GM08714 (cell line): ENCODE results near the gene UHRF1.
"Not testable (repeated sequence)": the region's sequence is repeated elsewhere in the genome, so short reads cannot be mapped to it uniquely, and the experiment has no call there.

Source experiments
- H3K4me3 ChIP-seq: fragments of 200-500 bp; sonication (Bioruptor generic); 2 replicates; pipeline ENCODE4 v1.5.1; 2014; ENCODE audit warnings: mild to moderate bottlenecking, low read length, inconsistent platforms
- ZNF274 ChIP-seq: IDR thresholded peaks from 2 replicates; pipeline ENCODE4 v1.6.1; 2012; ENCODE audit warnings: mild to moderate bottlenecking, low read depth, low read length

Gene UHRF1

DNA sequence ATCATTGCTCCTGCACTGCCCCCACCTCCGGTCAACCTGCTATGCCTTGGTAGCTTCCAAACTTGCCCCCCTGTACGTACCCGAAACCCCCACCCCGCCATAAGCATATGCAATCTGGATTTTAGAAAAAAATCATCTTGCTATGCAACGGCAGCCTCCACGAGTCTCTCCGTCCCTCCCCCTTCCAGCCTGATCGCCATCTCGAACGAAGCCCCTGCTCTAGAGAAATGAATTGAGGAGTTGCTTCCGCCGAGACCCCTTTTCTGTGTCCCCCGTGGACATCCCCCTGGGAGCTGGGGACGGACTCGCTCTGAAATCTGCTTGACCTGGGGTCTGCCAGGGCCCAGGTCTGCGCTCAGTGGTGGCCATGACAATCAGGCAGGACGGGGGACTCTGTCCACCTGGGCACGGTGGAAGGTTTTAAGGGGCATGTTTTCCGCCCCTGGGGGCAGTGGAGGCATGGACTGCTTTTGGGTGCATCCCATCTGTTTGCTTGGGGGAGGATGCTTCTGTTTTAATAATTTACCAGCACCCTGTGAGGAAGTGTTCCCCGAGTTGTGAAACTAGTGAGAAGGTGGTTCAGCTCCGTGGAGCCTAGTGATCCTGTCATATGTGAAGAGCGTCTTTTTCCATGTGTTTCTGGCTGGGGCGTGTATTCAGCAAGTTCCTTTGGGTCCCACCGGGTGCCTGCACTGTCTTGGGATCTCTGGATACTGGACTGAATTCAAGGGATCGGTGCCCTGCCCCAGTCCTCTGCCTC is 60.7 kb downstream of the UHRF1 start:
- peak overlapping the region; percentile 61 for H3K4me3 ChIP-seq
- no peak for TF ChIP-seq ZNF274

- peak overlapping the region; percentile 61; the same call in 1 of the 2 replicates for H3K4me3 ChIP-seq
- no peak for TF ChIP-seq ZNF274
These were observed 61.5 kb downstream of the UHRF1 start for GRCh38 chr19:4970558-4971423.

DNA sequence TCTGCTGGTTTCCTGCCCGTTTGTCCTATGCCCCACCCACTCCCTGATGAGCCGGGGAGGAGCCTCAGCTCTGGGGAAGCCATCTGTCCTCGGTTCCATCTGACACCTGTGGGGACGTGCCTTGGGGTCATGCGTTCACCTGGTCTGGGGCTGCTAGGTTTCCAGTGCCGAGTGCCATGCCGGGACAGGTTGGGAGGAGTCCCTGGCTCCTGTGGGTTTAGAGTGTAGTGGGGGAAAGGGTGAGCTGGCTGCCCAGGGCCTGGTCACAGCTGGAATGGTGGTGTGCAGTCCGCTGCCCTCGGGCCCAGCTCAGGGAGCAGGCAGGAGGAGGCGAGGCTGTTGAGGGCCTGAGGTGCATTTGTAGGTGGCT is 62.1 kb downstream of the UHRF1 start:
- peak overlapping the region; percentile 61; the same call in 1 of the 2 replicates for H3K4me3 ChIP-seq
- no peak for TF ChIP-seq ZNF274

GRCh38 chr19:4971816-4972495 is 62.7 kb downstream of the UHRF1 start:
- no peak overlapping the region for H3K4me3 ChIP-seq
- no peak for TF ChIP-seq ZNF274

DNA sequence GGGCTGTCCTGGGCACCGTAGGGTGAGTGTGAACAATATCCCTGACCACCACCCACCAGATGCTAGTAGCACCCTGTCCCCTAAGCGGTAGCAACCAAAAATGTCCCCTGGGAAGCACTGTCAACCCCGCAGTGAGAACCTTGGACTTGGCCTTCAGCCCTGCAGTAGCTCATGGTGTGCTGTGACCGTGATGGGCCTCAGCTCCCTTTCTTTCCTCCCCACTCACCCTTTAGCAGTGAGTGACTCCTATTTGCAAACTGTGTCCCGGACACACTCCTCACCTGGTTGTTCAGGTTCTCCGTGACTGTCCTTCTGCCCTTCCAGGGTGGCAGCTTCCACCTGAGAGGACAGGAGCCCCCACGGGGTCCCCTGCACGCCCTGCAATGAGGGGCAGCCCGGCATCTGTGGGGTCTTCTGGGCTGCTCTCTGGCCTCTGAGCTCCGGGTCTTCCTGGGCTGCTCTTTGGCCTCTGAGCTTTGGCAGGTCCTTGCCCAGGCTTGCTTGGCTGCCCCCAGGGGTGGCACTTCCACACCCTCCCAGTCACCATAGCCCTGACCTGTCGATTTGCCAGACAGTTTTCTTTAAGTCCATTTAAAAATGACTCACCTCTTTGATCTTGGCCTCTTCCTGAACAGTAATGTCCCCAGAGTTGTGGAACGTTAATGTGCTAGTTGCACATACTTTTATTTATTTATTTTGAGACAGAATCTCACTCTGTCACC is 63.4 kb downstream of the UHRF1 start:
- no peak for TF ChIP-seq ZNF274
- no peak overlapping the region for H3K4me3 ChIP-seq

DNA sequence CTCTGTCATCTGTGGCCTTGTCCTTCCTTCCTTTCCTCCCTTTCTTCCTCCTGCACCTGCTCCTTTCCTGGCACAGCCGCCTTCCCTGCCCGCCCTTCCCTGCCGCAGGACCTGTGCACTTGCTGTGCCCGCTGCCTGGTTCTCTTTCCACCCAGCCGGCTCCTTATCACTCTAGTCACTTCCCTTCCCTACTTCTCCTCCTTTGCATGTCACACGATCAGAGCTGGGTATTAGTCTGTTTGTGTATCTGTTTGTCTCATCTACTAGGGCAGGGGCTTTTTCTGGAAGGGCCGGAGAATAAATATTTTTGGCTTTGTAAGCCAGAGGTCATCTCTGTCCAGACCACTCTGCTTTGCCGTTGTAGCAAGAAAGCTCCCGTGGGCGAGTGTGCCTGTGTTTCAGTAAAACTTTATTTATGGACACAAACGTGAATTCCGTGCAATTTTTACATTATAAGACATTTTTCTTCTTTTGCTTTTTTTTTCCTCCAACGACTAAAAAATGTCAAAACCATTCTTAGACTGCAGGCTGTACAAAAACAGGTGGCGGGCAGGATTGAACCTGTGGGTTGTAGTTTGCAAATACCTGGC is 65.7 kb downstream of the UHRF1 start:
- H3K4me3 ChIP-seq, result no peak overlapping the region
- TF ChIP-seq ZNF274, result no peak

DNA sequence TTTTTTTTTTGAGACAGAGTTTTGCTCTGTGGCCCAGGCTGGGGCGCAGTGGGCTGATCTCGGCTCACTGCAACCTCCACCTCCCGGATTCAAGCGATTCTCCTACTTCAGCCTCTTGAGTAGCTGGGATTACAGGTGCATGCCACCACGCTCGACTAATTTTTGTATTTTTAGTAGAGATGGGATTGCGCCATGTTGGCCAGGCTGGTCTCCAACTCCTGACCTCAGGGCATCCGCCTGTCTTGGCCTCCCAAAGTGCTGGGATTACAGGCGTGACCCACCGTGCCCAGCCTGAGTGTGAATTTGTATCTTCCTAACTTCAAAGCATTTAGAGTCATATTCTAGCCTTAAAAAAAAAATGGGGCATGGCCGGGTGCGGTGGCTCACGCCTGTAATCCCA is 66.3 kb downstream of the UHRF1 start:
- H3K4me3 ChIP-seq, result not testable (repeated sequence)

- no peak overlapping the region for H3K4me3 ChIP-seq
- TF ChIP-seq ZNF274, result no peak
These were observed 67.3 kb downstream of the UHRF1 start for GRCh38 chr19:4976401-4977298.

DNA sequence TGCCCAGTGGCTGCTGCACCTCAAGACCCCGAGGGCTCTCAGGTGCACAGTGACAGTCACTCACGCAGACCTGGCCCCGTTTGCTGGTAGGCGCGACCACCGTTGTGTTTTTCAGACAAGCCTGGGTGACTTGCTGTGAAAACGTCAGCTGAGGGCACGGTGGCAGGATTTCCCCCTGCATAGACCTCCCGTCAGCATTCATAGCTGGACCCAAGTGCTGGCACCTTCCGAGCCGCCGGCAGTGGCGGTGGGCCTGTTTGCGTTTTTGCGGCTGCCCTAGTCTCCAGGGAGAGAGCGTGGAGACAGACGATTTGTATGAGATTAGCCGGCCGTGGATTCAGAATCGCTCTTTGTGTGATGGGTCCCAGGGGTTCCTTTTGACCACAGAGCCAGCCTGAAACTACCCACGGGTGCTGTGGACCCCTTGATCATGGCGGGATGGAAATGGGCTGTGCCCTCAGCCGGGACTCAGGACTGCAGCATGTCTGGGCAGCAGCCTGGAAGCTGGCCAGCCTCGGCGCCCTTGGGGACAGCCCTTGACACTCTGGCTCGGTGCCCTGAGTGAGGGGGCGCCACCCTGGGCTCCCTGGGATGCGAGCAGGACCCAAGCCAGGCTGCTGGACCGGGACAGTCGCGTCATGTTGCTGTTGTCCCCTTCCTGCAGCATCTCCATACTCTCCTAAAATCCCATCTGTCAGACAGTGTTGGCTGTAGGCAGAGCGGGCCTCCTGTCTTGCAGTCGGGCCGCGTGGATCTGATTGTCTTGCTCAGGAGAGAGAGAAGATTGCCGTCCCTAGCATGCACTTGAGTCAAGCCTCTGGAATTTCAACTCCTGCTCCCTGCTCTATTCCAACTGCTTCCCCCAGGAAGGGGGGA is 68.2 kb downstream of the UHRF1 start:
- no peak overlapping the region for H3K4me3 ChIP-seq
- no peak for TF ChIP-seq ZNF274

GRCh38 chr19:4979211-4979807 is 70.0 kb downstream of the UHRF1 start:
- TF ChIP-seq ZNF274, result no peak
- H3K4me3 ChIP-seq, result no peak overlapping the region

DNA sequence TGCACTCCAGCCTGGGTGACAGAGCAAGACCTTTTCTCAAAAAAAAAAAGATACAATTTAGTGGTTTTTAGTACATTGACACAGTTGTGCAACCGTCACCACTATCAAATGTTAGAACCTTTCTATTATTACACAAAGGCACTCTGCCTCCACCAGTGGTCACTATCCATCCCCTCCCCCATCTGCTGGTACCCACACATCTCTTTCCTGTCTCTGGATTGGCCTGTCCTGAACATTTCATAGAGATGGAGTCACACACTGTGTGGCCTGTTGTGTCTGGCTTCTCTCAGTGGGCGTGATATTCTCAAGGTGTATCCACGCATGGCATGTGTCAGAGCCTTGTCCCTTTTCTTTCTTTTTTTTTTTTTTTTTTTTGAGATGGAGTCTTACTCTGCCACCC is 70.8 kb downstream of the UHRF1 start:
- TF ChIP-seq ZNF274, result no peak
- H3K4me3 ChIP-seq, result no peak overlapping the region
